Fibroblast of lung (primary cell): ENCODE data around the gene RRBP1.

Source experiments
- EZH2 ChIP-seq: IDR thresholded peaks from 2 replicates; pipeline ENCODE4 v1.5.1; 2012; ENCODE audit warnings: low read length, control low read depth, mild to moderate bottlenecking; ENCODE audit errors: missing control alignments
- TF ChIP-seq, protein P1 (sequence below), 2 donors: IDR thresholded peaks in 1 of 2; conservative IDR thresholded peaks in 1 of 2; 1 replicate in 1 of 2; 2 replicates in 1 of 2; pipeline ENCODE4 v1.5.1; 2011 to 2012; ENCODE audit warnings: low read length in 2 of 2, control low read depth in 1 of 2, inconsistent platforms in 1 of 2, low read depth in 1 of 2, mild to moderate bottlenecking in 1 of 2

DNA sequence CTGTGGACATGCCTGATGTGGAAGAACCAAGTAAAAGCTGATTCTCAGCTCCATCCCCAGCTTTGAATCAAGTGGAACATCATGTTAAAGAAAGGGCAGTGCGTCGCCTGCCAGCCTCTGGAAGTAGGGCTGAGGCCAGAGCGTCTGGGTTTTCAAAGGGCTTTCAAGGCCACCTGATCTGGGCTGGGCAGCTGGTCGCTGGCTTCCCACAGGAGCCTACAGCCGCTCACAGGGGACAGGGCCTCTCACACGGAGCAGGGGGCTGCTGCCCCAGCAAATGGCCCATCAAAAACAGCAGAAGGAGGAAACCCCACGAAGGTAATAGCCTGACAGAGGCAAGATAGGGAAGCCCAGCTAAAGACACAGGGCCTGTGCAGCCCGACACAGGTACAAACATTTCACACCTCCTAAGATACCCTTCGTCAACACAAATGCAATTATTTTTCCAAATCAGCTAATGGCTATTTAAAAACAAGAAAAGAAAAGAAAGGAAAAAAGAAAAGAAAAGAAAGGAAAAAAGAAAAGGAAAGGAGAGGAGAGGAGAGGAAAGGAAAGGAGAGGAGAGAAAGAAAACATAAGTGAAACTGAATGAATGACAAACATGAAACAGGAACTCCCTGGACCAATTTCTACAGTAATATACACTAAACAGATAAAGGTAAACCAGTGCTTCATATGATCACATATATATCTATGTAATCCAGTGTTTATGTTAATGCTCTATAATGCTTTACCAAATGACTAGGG is 24.8 kb downstream of the RRBP1 start:
- TF ChIP-seq, protein P1, sequence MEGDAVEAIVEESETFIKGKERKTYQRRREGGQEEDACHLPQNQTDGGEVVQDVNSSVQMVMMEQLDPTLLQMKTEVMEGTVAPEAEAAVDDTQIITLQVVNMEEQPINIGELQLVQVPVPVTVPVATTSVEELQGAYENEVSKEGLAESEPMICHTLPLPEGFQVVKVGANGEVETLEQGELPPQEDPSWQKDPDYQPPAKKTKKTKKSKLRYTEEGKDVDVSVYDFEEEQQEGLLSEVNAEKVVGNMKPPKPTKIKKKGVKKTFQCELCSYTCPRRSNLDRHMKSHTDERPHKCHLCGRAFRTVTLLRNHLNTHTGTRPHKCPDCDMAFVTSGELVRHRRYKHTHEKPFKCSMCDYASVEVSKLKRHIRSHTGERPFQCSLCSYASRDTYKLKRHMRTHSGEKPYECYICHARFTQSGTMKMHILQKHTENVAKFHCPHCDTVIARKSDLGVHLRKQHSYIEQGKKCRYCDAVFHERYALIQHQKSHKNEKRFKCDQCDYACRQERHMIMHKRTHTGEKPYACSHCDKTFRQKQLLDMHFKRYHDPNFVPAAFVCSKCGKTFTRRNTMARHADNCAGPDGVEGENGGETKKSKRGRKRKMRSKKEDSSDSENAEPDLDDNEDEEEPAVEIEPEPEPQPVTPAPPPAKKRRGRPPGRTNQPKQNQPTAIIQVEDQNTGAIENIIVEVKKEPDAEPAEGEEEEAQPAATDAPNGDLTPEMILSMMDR (conservative IDR thresholded peaks at IDR 0.05 in 1 of 2, IDR thresholded peaks at IDR 0.05 in 1 of 2; ENCODE audit: low read depth in 1 of 2, low read length in 2 of 2): no peak
- no peak for TF ChIP-seq EZH2
